Parathyroid adenoma (tissue), 2 donors: ENCODE data around the gene HSPBP1.

ENCODE experiments used
- H2AFZ ChIP-seq: fragments of 300-600 bp; sonication (generic); one replicate; pipeline ENCODE4 v1.7.0; 2017; ENCODE audit warnings: antibody characterized with exemption, mild to moderate bottlenecking
- H3K27ac ChIP-seq: fragments of 300-600 bp; sonication (generic); one replicate; pipeline ENCODE4 v1.7.0; 2017
- H3K27me3 ChIP-seq: fragments of 300-600 bp; sonication (generic); one replicate; pipeline ENCODE4 v1.7.0; 2017; ENCODE audit warnings: low read length; ENCODE audit not compliant: control insufficient read depth, insufficient read depth
- H3K36me3 ChIP-seq: fragments of 300-600 bp; sonication (generic); one replicate; pipeline ENCODE4 v1.7.0; 2017; ENCODE audit warnings: low read length; ENCODE audit not compliant: control insufficient read depth, insufficient read depth
- H3K4me1 ChIP-seq: fragments of 300-600 bp; sonication (generic); one replicate; pipeline ENCODE4 v1.7.0; 2017; ENCODE audit warnings: control low read depth
- H3K4me2 ChIP-seq: fragments of 300-600 bp; sonication (generic); one replicate; pipeline ENCODE4 v1.7.0; 2017; ENCODE audit warnings: low read length
- H3K4me3 ChIP-seq: fragments of 300-600 bp; sonication (generic); one replicate; pipeline ENCODE4 v1.7.0; 2017; ENCODE audit warnings: low read depth, low read length
- H3K79me2 ChIP-seq: fragments of 300-600 bp; sonication (generic); one replicate; pipeline ENCODE4 v1.7.0; 2017; ENCODE audit warnings: control low read depth
- H3K9ac ChIP-seq: fragments of 300-600 bp; sonication (generic); one replicate; pipeline ENCODE4 v1.7.0; 2017; ENCODE audit warnings: mild to moderate bottlenecking
- H3K9me3 ChIP-seq: fragments of 300-600 bp; sonication (generic); one replicate; pipeline ENCODE4 v1.7.0; 2017; ENCODE audit warnings: low read length; ENCODE audit not compliant: control insufficient read depth
- TF ChIP-seq, protein P1 (sequence below): fragments of 300-600 bp; sonication (generic); IDR thresholded peaks from one replicate; pipeline ENCODE4 v1.7.0; 2017; ENCODE audit warnings: antibody characterized with exemption, mild to moderate bottlenecking
- donor health status: primary hyperparathyroidism.

Gene HSPBP1

DNA sequence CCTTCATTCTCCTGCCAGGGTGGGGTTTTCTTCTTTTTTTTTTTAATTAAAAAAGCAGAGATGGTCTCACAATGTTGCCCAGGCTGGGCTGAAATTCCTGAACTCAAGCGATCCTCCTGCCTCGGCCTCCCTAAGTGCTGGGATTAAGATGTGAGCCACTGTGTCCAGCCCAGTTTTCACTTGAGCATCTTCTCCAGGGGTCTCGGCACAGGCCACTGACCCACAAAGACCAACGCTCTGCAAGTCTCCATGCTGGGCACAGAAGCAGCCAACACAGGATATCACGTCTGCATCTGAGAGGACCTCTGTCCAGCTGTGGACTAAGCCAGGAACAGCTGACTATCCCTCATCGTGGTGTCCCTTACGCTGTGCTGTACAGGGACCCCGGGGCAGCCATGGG lies 41.9 kb downstream of the HSPBP1 start:
- Histone ChIP-seq H3K4me1 (no peaks in the 10 kb centered on the region), H3K27me3 (no peaks in the 10 kb centered on the region), H3K9me3 (no peaks in the 10 kb centered on the region), H3K4me2 (no peak overlapping the region), H3K36me3 (no peaks in the 10 kb centered on the region), H3K79me2 (peaks cover 17% of the 10 kb centered on the region), H3K4me3 (no peak overlapping the region), H3K9ac (no peak overlapping the region), H3K27ac (no peak overlapping the region), H2AFZ (no peak overlapping the region)
- TF ChIP-seq, protein P1, sequence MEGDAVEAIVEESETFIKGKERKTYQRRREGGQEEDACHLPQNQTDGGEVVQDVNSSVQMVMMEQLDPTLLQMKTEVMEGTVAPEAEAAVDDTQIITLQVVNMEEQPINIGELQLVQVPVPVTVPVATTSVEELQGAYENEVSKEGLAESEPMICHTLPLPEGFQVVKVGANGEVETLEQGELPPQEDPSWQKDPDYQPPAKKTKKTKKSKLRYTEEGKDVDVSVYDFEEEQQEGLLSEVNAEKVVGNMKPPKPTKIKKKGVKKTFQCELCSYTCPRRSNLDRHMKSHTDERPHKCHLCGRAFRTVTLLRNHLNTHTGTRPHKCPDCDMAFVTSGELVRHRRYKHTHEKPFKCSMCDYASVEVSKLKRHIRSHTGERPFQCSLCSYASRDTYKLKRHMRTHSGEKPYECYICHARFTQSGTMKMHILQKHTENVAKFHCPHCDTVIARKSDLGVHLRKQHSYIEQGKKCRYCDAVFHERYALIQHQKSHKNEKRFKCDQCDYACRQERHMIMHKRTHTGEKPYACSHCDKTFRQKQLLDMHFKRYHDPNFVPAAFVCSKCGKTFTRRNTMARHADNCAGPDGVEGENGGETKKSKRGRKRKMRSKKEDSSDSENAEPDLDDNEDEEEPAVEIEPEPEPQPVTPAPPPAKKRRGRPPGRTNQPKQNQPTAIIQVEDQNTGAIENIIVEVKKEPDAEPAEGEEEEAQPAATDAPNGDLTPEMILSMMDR: no peak

DNA sequence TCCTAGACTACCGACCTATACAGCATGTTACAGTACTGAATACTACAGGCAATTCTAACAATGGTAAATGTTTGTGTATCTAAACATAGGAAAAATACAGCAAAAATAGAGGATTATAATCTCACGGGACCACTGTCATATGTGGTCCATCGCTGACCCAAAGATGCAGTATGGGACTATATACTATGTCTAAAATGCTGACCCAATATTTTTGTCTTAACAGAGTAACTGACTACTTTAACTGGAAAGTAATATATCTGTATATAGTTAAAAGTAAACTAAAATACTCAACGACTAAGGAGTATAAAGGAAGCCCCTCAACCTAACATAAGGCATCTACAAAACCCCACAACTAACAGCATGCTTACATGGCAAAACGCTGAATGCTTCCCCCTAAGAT lies 46.9 kb downstream of the HSPBP1 start:
- no peak overlapping the region for H3K27ac ChIP-seq
- H3K9me3 ChIP-seq: no peaks in the 10 kb centered on the region
- no peaks in the 10 kb centered on the region for H3K27me3 ChIP-seq
- H3K4me1 ChIP-seq: no peaks in the 10 kb centered on the region
- H3K4me2 ChIP-seq: no peak overlapping the region
- H3K4me3 ChIP-seq: no peak overlapping the region
- no peaks in the 10 kb centered on the region for H3K36me3 ChIP-seq
- no peak overlapping the region for H3K9ac ChIP-seq
- no peak overlapping the region for H2AFZ ChIP-seq
- H3K79me2 ChIP-seq: peaks cover 3% of the 10 kb centered on the region
- TF ChIP-seq, protein P1: no peak

- no peak overlapping the region for H3K4me2 ChIP-seq
- no peak overlapping the region for H3K4me3 ChIP-seq
- H3K27me3 ChIP-seq: no peaks in the 10 kb centered on the region
- no peaks in the 10 kb centered on the region for H3K4me1 ChIP-seq
- H3K27ac ChIP-seq: no peak overlapping the region
- no peaks in the 10 kb centered on the region for H3K36me3 ChIP-seq
- no peak overlapping the region for H3K9ac ChIP-seq
- TF ChIP-seq, protein P1: no peak
- no peak overlapping the region for H2AFZ ChIP-seq
- H3K9me3 ChIP-seq: no peaks in the 10 kb centered on the region
- peaks cover 3% of the 10 kb centered on the region for H3K79me2 ChIP-seq
Observed at GRCh38 chr19:55232286-55232602, 47.7 kb downstream of the HSPBP1 start.

- no peak overlapping the region for H3K4me3 ChIP-seq
- no peak overlapping the region for H3K9ac ChIP-seq
- no peaks in the 10 kb centered on the region for H3K27me3 ChIP-seq
- H3K36me3 ChIP-seq: no peaks in the 10 kb centered on the region
- no peak overlapping the region for H2AFZ ChIP-seq
- no peak overlapping the region for H3K4me2 ChIP-seq
- no peak overlapping the region for H3K27ac ChIP-seq
- peaks cover 3% of the 10 kb centered on the region for H3K79me2 ChIP-seq
- H3K4me1 ChIP-seq: no peaks in the 10 kb centered on the region
- TF ChIP-seq, protein P1: no peak
- no peaks in the 10 kb centered on the region for H3K9me3 ChIP-seq
Observed at GRCh38 chr19:55231391-55232285, 48.3 kb downstream of the HSPBP1 start.

DNA sequence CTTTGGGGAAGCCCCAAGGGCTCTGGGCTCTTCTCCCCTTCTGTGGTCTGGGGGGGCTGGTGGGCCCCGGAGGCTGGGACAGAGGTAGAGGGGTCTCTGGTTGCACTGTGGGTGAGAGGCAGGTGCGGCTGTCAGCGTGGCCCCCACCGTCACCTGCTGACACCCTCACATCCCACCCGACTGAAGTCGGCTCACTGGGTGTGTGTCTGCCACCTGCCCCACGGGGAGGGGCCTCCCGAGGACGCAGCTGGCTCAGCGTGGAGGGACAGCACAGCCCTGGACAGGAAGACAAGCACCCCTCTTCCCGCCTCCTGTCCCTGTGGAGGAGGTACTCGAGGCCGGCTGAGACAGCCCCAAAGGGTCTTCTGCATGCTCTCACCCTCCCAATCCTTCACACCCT lies 49.1 kb downstream of the HSPBP1 start:
- H2AFZ ChIP-seq: no peak overlapping the region
- no peak overlapping the region for H3K27ac ChIP-seq
- no peaks in the 10 kb centered on the region for H3K79me2 ChIP-seq
- H3K4me3 ChIP-seq: no peak overlapping the region
- TF ChIP-seq, protein P1: no peak
- H3K9ac ChIP-seq: no peak overlapping the region
- H3K36me3 ChIP-seq: no peaks in the 10 kb centered on the region
- no peaks in the 10 kb centered on the region for H3K27me3 ChIP-seq
- no peaks in the 10 kb centered on the region for H3K9me3 ChIP-seq
- no peaks in the 10 kb centered on the region for H3K4me1 ChIP-seq
- H3K4me2 ChIP-seq: no peak overlapping the region
